Measurements from ENCODE around the gene RPS16. TPM values are rescaled to one million over a fixed set of nuclear protein-coding genes. Genes with fewer than 3 reads are reported as not detected.

RPS16 gene
- total and polyA plus RNA-seq, 2 donors (not counting 1 experiment from before 2014, with no cell fraction given): 3,910 to 6,448 TPM

DNA sequence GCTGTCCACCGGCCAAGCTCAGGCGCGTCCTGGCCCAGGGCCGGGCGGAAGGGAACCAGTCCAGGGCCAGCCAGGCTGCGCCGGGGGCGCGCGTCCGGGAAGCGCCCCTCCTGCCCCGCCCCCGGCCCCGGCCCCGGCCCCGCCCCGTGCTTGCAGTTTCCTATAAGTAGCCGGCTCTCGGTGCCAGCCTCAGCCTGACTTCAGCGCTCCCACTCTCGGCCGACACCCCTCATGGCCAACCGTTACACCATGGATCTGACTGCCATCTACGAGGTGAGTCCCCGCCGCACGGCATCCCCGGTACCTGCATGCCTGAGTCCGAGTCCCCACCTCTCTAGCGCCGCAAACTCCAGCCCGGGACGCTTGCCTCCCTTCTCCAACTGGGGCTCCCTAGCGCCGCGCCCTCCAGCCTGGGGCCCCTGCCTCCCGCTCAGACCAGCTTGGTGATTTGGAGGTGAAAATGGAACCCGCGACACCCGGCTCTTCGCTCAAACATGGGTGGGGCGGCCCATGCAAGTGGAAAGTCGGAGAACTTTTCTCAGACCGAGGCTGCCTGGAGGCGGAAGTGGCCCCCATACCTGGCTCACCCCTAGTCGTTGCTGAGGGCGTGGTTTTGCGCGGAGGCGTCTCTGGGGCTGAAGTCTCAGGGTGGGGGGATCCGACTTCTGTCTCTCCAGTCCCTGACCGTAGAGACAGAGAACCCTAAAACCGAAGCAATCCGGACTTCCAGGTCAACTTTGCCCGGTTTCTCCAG lies 28.9 kb downstream of the RPS16 start, which contains the start of gene ZFP36:
TSS of gene ZFP36 (plus strand) at position 192 of the 754 bp plus-strand sequence. CDS start at position 250, 58 bp downstream.
- ChIA-PET POLR2A (interaction anchor here (0.8 to 8.8 kb wide), 6 partner anchors 8 to 65 kb away, joined by 3 to 69 read pairs (median 12); partner anchors contain the start of genes MED29, PAF1, RPS16 and SAMD4B), CTCF (interaction anchor here (1.0 to 2.9 kb wide), 4 partner anchors 7 to 22 kb away, joined by 3 to 42 read pairs (median 14); partner anchors contain the start of genes MED29 and PAF1)
- TF ChIP-seq EZH2 (IDR thresholded peaks at IDR 0.05; ENCODE audit: borderline replicate concordance, insufficient read depth, low read depth, low read length, poor library complexity, severe bottlenecking) (no peak), CTCF (IDR thresholded peaks at IDR 0.05) (no peak)
- peaks cover 63% of the 10 kb centered on the region for H3K4me1 Mint-ChIP-seq
- H2AFZ ChIP-seq (ENCODE audit: insufficient read depth, low read depth, low read length, poor library complexity, severe bottlenecking): peak within 1 kb of the TSS; percentile 8
- H3K9me3 Mint-ChIP-seq (ENCODE audit: insufficient read depth): no peaks in the 10 kb centered on the region
- peaks cover 46 to 69% of the 10 kb centered on the region in 2 donors for H3K4me1 ChIP-seq (ENCODE audit: control insufficient read depth in 2 of 2, insufficient read depth in 2 of 2, low read length in 2 of 2)
- peaks cover 28% of the 10 kb centered on the region for H4K20me1 ChIP-seq (ENCODE audit: control insufficient read depth, insufficient read depth, low read length, poor library complexity, severe bottlenecking)
- peak within 1 kb of the TSS; percentile 87 to 99 (median 95) for H3K4me3 ChIP-seq (ENCODE audit: control extremely low read depth in 1 of 5, extremely low read depth in 1 of 5, insufficient read depth in 1 of 5, low read depth in 2 of 5, low read length in 4 of 5)
- H3K9ac ChIP-seq (ENCODE audit: low read length): peak within 1 kb of the TSS; percentile 99
- no peaks in the 10 kb centered on the region for H3K27me3 Mint-ChIP-seq
- intact Hi-C loops (cut with micrococcal nuclease): loop anchor here (10.0 kb wide), 1 partner anchor 542 kb away; no protein-coding TSS in a partner anchor
- peaks cover 60% of the 10 kb centered on the region for H3K79me2 ChIP-seq (ENCODE audit: control insufficient read depth, insufficient read depth, low read length)
- ATAC-seq (ENCODE audit: low read depth): peak; percentile 22
- peak within 1 kb of the TSS; percentile 94 for H3K4me3 Mint-ChIP-seq
- peak within 1 kb of the TSS; percentile 97 for H3K27ac Mint-ChIP-seq
- H3K27ac ChIP-seq (ENCODE audit: low read length in 2 of 2): peak within 1 kb of the TSS; percentile 100
- H3K9me3 ChIP-seq (ENCODE audit: control extremely low read depth in 1 of 3, control insufficient read depth in 2 of 3, insufficient read depth in 1 of 3, low read length in 2 of 3): peaks cover 0 to 4% (median 0%) of the 10 kb centered on the region in 3 donors
- WGBS (ENCODE audit: insufficient coverage): under 1% methylated on average over 54 of the region's 56 CpGs
- peaks cover 0 to 24% of the 10 kb centered on the region in 2 experiments for H3K36me3 ChIP-seq (replicated peaks in 1 of 2; ENCODE audit: control extremely low read depth in 1 of 2, control insufficient read depth in 1 of 2, extremely low read depth in 1 of 2, insufficient read depth in 2 of 2, low read length in 1 of 2)
- DNase-seq: peak; percentile 92
- no peaks in the 10 kb centered on the region for H3K27me3 ChIP-seq (replicated peaks in 1 of 4; ENCODE audit: control extremely low read depth in 1 of 4, control insufficient read depth in 3 of 4, insufficient read depth in 4 of 4, low read length in 3 of 4)
- H3K4me2 ChIP-seq (replicated peaks; ENCODE audit: low read depth, low read length, poor library complexity, severe bottlenecking): peak within 1 kb of the TSS; percentile 100
